Gastrocnemius medialis (tissue), 4 donors: ENCODE results near the gene EML3. TPM values are rescaled to one million over a fixed set of nuclear protein-coding genes. Genes with fewer than 3 reads are reported as not detected.
"Not testable (repeated sequence)": the region's sequence is repeated elsewhere in the genome, so short reads cannot be mapped to it uniquely, and the experiment has no call there.

Source experiments
- ATAC-seq, 2 donors: fragments of 150-250 bp; one replicate each; pipeline ENCODE4 v1.9.1; 2016
- DNase-seq, 2 donors: peaks; one replicate each; pipeline ENCODE4 v3.0.0-alpha.2; 2019
- H3K27ac ChIP-seq, 4 donors: fragments of 200-600 bp; sonication (generic); 1 replicate in 1 of 4; 2 replicates in 3 of 4; pipeline ENCODE4 v1.5.1; 2016 to 2018; ENCODE audit warnings: mild to moderate bottlenecking in 2 of 4, moderate library complexity in 1 of 4
- H3K27me3 ChIP-seq, 3 donors: fragments of 200-600 bp; sonication (generic) in 2 of 3; 1 replicate in 1 of 3; 2 replicates in 2 of 3; pipeline versions ENCODE4 v1.5.1 to v1.6.0; 2016 to 2019; ENCODE audit warnings: mild to moderate bottlenecking in 1 of 3, moderate library complexity in 1 of 3
- H3K36me3 ChIP-seq, 2 donors: fragments of 200-600 bp; sonication (generic) in 1 of 2; one replicate each; pipeline ENCODE4 v1.5.1; 2017 to 2018
- H3K4me1 ChIP-seq, 2 donors: fragments of 200-600 bp; sonication (generic) in 1 of 2; one replicate each; pipeline ENCODE4 v1.5.1; 2016 to 2017; ENCODE audit warnings: mild to moderate bottlenecking in 2 of 2
- H3K4me3 ChIP-seq, 4 donors: fragments of 200-600 bp; sonication (generic) in 3 of 4; 1 replicate in 1 of 4; 2 replicates in 3 of 4; pipeline ENCODE4 v1.5.1; 2016 to 2019; ENCODE audit warnings: mild to moderate bottlenecking in 2 of 4
- H3K9me3 ChIP-seq, 3 donors: fragments of 200-600 bp; sonication (generic) in 2 of 3; 1 replicate in 1 of 3; 2 replicates in 2 of 3; pipeline ENCODE4 v1.5.1; 2016 to 2019
- CTCF ChIP-seq, 5 experiments: fragments of 450-650 bp in 3 of 5; fragments of 200-600 bp in 2 of 5; sonication (generic) in 2 of 5; IDR thresholded peaks in 4 of 5; conservative IDR thresholded peaks in 1 of 5; 1 replicate in 4 of 5; 2 replicates in 1 of 5; pipeline ENCODE4 v1.5.1; 2016 to 2019; ENCODE audit warnings: antibody characterized with exemption in 5 of 5, mild to moderate bottlenecking in 3 of 5, moderate library complexity in 3 of 5
- POLR2A ChIP-seq, 2 donors: fragments of 450-650 bp; IDR thresholded peaks; one replicate each; pipeline ENCODE4 v1.6.1; 2017; ENCODE audit warnings: antibody characterized with exemption in 2 of 2, mild to moderate bottlenecking in 2 of 2, moderate library complexity in 2 of 2
- in situ Hi-C, 4 donors: fragments of 200-750 bp; cut with MboI; loops; one replicate each; pipeline versions ENCODE4 v1.15.0 to v1.8.0; 2017; ENCODE audit warnings: low sequenced_read_pairs in 4 of 4
- intact Hi-C: fragments of 100-400 bp; cut with DNase I; formaldehyde crosslinking; loops from one replicate; pipeline ENCODE4 v1.15.1; 2023; ENCODE audit warnings: low total_unique reads
- total RNA-seq, 4 donors: library from RNA; depleted of rRNA; stranded (reverse); fragments of >200 nt; gene quantifications; one replicate each; pipeline versions ENCODE4 v1.1.0 to v1.2.3, GENCODE V29; 2016

EML3 gene
- total RNA-seq, 4 donors from 2014 or later = 4.7 to 7.9 (median 7.0) TPM

GRCh38 chr11:62569611-62570010, 43.0 kb downstream of the EML3 start:
- no peaks in the 10 kb centered on the region for H3K27me3 ChIP-seq
- H3K36me3 ChIP-seq = peaks cover 0 to 79% of the 10 kb centered on the region in 2 donors
- peak overlapping the region; percentile 88 to 94 (median 93) for H3K27ac ChIP-seq
- H3K9me3 ChIP-seq = no peaks in the 10 kb centered on the region
- H3K4me3 ChIP-seq = no peak overlapping the region
- H3K4me1 ChIP-seq = peaks cover 38 to 46% of the 10 kb centered on the region in 2 donors
- intact Hi-C loops (no loop called here), in situ Hi-C loops (loop anchor here in 2 of 4 donors (10.0 kb wide), 1 partner anchor 145 kb away; no protein-coding TSS in a partner anchor)
- TF ChIP-seq CTCF (IDR thresholded peaks at IDR 0.05 in 4 of 5, conservative IDR thresholded peaks at IDR 0.05 in 1 of 5) (no peak), POLR2A (IDR thresholded peaks at IDR 0.05) (no peak)
- ATAC-seq = peak; percentile 28 to 34
- DNase-seq = peak in 1 of 2 donors; percentile 67

DNA sequence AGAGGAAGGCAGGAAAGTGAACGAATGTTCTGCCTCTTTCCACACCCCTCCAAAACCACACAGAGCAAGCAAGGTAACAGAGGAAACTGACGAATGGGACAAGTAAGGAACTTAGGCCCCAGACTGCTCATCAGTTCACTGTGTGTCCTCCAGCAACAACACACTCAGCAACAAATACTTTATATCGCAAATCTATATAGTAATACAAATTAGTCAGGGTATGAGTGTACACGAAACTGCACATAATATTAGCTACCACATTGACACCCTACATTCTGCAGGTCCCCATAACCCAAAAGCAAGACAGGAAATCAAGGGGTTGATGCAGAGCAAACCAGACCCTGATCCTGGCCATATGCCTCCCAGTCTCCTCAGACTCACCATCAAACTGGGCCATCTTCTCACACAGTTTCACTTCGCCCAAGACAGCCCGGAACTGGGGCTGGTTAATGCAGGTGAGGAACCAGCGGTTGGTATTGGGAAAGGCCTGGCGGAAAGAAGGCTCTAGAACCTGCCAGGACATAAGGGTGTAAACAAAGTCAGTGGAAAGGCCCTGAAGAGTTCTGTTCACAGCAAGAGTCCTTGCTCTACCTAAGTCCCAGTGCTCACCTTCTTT, 45.4 kb downstream of the EML3 start:
- no peaks in the 10 kb centered on the region for H3K9me3 ChIP-seq
- intact Hi-C loops = no loop called here
- H3K27me3 ChIP-seq = no peaks in the 10 kb centered on the region
- no peak overlapping the region for H3K4me3 ChIP-seq
- TF ChIP-seq POLR2A (IDR thresholded peaks at IDR 0.05) (no peak), CTCF (IDR thresholded peaks at IDR 0.05 in 4 of 5, conservative IDR thresholded peaks at IDR 0.05 in 1 of 5) (no peak)
- peak overlapping the region; percentile 21 to 94 (median 75) for H3K27ac ChIP-seq
- no peak for ATAC-seq
- in situ Hi-C loops = loop anchor here in 2 of 4 donors (10.0 kb wide), 1 partner anchor 142 kb away; no protein-coding TSS in a partner anchor
- H3K36me3 ChIP-seq = peaks cover 0 to 97% of the 10 kb centered on the region in 2 donors
- DNase-seq = no peak
- H3K4me1 ChIP-seq = peaks cover 32 to 42% of the 10 kb centered on the region in 2 donors

DNA sequence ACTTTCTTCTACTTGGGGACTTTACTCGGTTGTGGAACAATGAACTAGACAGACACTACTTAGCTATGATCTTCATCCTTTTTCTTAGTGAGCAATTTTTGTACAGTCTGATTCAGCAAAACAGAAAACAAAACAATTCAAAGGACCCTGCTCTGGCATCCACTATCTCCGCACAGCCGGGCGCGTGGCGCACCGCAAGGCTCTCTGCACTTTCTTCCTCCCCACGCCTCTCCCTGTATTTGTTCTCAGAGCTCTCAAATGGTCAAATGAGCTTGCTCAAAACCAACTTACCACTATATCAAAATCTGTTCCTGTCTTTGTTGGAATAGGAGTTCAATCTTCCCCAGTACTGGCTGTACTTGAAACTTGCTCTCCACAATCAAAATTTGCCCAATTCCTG, 46.3 kb downstream of the EML3 start:
- H3K36me3 ChIP-seq = peaks cover 0 to 92% of the 10 kb centered on the region in 2 donors
- no peak for ATAC-seq
- H3K27me3 ChIP-seq = no peaks in the 10 kb centered on the region
- H3K4me1 ChIP-seq = peaks cover 27 to 38% of the 10 kb centered on the region in 2 donors
- DNase-seq = no peak
- no peak for TF ChIP-seq POLR2A (IDR thresholded peaks at IDR 0.05)
- no peak for TF ChIP-seq CTCF (IDR thresholded peaks at IDR 0.05 in 4 of 5, conservative IDR thresholded peaks at IDR 0.05 in 1 of 5)
- H3K4me3 ChIP-seq = no peak overlapping the region
- H3K9me3 ChIP-seq = no peaks in the 10 kb centered on the region
- intact Hi-C loops (no loop called here), in situ Hi-C loops (loop anchor here in 2 of 4 donors (10.0 kb wide), 1 partner anchor 141 kb away; no protein-coding TSS in a partner anchor)
- H3K27ac ChIP-seq = peak overlapping the region in 2 of 4 donors; percentile 46 to 94

DNA sequence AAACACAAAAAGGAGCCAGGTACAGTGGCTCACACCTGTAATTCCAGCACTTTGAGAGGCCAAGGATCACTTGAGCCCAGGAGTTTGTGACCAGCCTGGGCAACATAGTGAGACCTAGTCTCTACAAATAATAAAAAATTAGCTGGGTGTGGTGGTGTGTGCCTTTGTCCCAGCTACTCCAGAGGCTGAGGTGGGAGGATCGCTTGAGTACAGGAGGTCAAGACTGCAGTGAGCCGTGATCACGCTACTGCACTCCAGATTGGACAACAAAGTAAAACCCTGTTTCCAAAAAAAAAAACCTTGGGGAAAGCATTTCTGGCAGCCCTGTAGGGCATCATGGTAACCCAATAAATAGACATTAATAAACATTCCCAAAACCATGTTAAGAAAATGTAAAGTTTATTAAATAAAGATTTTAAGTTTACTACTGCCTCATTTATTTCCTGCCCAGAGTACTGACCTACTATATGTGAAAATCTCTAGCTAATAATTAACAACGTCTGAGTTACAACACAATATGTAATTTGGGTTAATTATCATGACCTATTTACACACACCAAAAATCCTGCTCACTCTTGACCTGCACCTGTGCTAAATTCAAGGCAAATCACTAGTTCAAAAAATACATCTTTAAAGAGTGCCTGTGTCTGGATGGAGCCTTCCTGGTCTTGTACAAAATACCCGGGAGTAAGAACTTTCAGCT, 47.3 kb downstream of the EML3 start:
- intact Hi-C loops (no loop called here), in situ Hi-C loops (loop anchor here in 2 of 4 donors (10.0 kb wide), 1 partner anchor 140 kb away; no protein-coding TSS in a partner anchor)
- TF ChIP-seq CTCF (IDR thresholded peaks at IDR 0.05 in 4 of 5, conservative IDR thresholded peaks at IDR 0.05 in 1 of 5) = no peak
- no peak for TF ChIP-seq POLR2A (IDR thresholded peaks at IDR 0.05)
- peaks cover 32 to 37% of the 10 kb centered on the region in 2 donors for H3K4me1 ChIP-seq
- peak overlapping the region in 3 of 4 donors; percentile 19 to 94 (median 34) for H3K27ac ChIP-seq
- H3K36me3 ChIP-seq = peaks cover 0 to 82% of the 10 kb centered on the region in 2 donors
- H3K4me3 ChIP-seq = no peak overlapping the region
- ATAC-seq = no peak
- no peaks in the 10 kb centered on the region for H3K9me3 ChIP-seq
- no peaks in the 10 kb centered on the region for H3K27me3 ChIP-seq
- no peak for DNase-seq

DNA sequence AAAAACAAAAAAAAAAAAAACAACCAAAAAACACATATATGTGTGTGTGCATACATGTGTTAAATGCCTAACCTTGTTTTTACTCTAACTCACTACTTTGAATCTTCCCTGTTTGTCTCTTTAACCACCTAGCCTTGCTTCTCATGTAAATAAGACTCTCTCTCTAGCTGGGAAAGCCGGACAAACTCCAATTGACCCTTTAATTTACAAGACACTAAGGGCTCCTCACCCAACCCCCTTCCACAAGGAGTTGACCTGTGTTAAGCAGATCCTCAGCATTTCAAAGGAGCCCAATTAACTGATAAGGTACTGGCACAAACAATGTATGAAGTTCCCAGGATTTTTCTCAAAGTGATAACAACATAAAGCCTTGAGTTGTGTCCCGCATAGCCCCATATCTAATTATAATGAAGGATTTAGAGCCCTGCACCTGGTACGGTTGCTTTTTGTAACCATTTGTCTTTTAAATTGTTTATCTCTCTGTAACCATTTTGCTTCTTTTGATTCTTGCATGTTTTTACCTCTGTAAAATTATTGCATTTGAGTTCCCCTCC, 50.8 kb downstream of the EML3 start:
- DNase-seq, H3K27me3 ChIP-seq, ATAC-seq, H3K9me3 ChIP-seq, H3K4me3 ChIP-seq: not testable (repeated sequence)
- in situ Hi-C loops (loop anchor here in 2 of 4 donors (5.0 to 10.0 kb wide), 2 partner anchors 64 to 137 kb away; no protein-coding TSS in a partner anchor), intact Hi-C loops (loop anchor here (2.0 to 5.0 kb wide), 2 partner anchors 41 to 167 kb away; partner anchors contain the start of gene MTA2)
- Histone ChIP-seq H3K4me1 (peaks cover 42 to 44% of the 10 kb centered on the region in 2 donors), H3K27ac (peak overlapping the region; percentile 97 to 100 (median 100)), H3K36me3 (peaks cover 0 to 70% of the 10 kb centered on the region in 2 donors)
